ENCODE results near the gene VANGL2.

- TF ChIP-seq POLR2A (IDR thresholded peaks at IDR 0.05) (no peak), CTCF (IDR thresholded peaks at IDR 0.05) (no peak)
Observed at GRCh38 chr1:160459056-160459455, 58.7 kb downstream of the VANGL2 start.
